GM23338 (cell line): ENCODE measurements around the gene BCAS1.

ENCODE experiments used
- CREB1 ChIP-seq: fragments of 250-450 bp; sonication (Bioruptor Pico); IDR thresholded peaks from 2 replicates; pipeline ENCODE4 v1.5.0; 2020; ENCODE audit warnings: low read depth, mild to moderate bottlenecking, moderate library complexity
- EZH2 ChIP-seq: fragments of 200-600 bp; sonication (generic); IDR thresholded peaks from one replicate; pipeline ENCODE4 v1.8.0; 2017; ENCODE audit warnings: antibody characterized with exemption, mild to moderate bottlenecking, low read depth; ENCODE audit not compliant: unreplicated experiment
- EZH2phosphoT487 ChIP-seq: fragments of 200-600 bp; sonication (generic); IDR thresholded peaks from one replicate; pipeline ENCODE4 v1.8.1; 2018; ENCODE audit warnings: antibody characterized with exemption; ENCODE audit not compliant: unreplicated experiment
- JUNB ChIP-seq: IDR thresholded peaks from one replicate; pipeline ENCODE4 v1.6.1; 2016; ENCODE audit warnings: antibody characterized with exemption; ENCODE audit not compliant: unreplicated experiment
- NANOG ChIP-seq: IDR thresholded peaks from 2 replicates; pipeline ENCODE4 v1.6.1; 2016; ENCODE audit warnings: antibody characterized with exemption, borderline replicate concordance
- POLR2AphosphoS5 ChIP-seq: IDR thresholded peaks from 2 replicates; pipeline ENCODE4 v1.6.1; 2016; ENCODE audit warnings: antibody characterized with exemption, low read depth
- STAT1 ChIP-seq: IDR thresholded peaks from one replicate; pipeline ENCODE4 v1.6.1; 2016; ENCODE audit warnings: antibody characterized with exemption; ENCODE audit not compliant: unreplicated experiment
- ZNF114 ChIP-seq: fragments of 250-450 bp; sonication (Bioruptor Pico); IDR thresholded peaks from 2 replicates; pipeline ENCODE4 v1.5.0; 2020; ENCODE audit warnings: mild to moderate bottlenecking, moderate library complexity
- ZNF331 ChIP-seq: fragments of 250-450 bp; sonication (Bioruptor Pico); IDR thresholded peaks from 2 replicates; pipeline ENCODE4 v1.5.0; 2020; ENCODE audit warnings: low read depth, mild to moderate bottlenecking, moderate library complexity
- TF ChIP-seq, protein P1 (sequence below), 2 experiments: fragments of 200-600 bp in 1 of 2; sonication (generic) in 1 of 2; conservative IDR thresholded peaks; 2 replicates each; pipeline versions ENCODE4 v1.5.1 to v1.6.1; 2016 to 2017; ENCODE audit warnings: antibody characterized with exemption in 2 of 2, low read depth in 2 of 2, mild to moderate bottlenecking in 2 of 2, moderate library complexity in 1 of 2
- TF ChIP-seq, protein P2 (sequence below): IDR thresholded peaks from one replicate; pipeline ENCODE4 v1.6.1; 2018; ENCODE audit warnings: antibody characterized with exemption; ENCODE audit not compliant: unreplicated experiment
- TF ChIP-seq, protein P3 (sequence below): IDR thresholded peaks from 2 replicates; pipeline ENCODE4 v1.6.1; 2016; ENCODE audit warnings: antibody characterized with exemption
- TF ChIP-seq, protein P4 (sequence below): fragments of 250-450 bp; sonication (Bioruptor Pico); IDR thresholded peaks from 2 replicates; pipeline ENCODE4 v1.5.0; 2020; ENCODE audit warnings: mild to moderate bottlenecking, moderate library complexity

DNA sequence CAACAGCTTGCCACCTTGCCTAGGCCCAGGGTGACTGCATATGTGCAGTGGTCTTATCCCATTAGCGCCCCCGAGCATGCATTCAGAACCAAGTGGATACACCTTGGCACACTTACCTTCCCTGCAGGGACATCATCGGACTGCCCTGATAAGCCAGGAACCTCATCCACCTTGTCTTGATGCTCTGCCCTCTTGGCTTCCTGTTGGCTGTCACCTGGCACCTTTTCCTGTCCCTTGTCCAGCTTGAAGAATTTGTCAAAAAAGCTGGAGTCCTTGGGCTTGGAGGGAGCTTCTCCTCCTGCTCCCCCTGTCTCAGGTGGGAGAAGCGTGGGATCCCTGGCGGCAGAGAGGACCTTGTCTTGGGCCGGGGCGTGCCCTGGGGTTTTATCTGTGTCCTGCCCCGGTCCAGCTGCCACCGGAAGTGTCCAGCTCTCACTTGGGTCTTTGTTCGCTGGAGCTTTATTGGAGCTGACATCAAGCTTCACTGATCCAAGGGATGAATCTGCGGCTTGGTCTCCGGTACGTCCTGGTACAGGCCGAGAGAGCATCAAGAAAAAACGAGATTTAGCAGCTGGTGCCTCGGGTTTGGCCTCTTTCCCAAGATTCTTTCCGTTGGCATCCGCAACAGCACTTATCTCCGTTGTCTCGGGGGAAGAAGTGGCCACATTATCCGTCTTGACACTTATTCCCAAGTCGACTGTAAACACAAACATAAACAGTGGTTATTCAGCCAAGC, 42.0 kb downstream of the BCAS1 start:
- TF ChIP-seq, protein P1, sequence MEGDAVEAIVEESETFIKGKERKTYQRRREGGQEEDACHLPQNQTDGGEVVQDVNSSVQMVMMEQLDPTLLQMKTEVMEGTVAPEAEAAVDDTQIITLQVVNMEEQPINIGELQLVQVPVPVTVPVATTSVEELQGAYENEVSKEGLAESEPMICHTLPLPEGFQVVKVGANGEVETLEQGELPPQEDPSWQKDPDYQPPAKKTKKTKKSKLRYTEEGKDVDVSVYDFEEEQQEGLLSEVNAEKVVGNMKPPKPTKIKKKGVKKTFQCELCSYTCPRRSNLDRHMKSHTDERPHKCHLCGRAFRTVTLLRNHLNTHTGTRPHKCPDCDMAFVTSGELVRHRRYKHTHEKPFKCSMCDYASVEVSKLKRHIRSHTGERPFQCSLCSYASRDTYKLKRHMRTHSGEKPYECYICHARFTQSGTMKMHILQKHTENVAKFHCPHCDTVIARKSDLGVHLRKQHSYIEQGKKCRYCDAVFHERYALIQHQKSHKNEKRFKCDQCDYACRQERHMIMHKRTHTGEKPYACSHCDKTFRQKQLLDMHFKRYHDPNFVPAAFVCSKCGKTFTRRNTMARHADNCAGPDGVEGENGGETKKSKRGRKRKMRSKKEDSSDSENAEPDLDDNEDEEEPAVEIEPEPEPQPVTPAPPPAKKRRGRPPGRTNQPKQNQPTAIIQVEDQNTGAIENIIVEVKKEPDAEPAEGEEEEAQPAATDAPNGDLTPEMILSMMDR (conservative IDR thresholded peaks at IDR 0.05; ENCODE audit: low read depth in 2 of 2): no peak
- TF ChIP-seq POLR2AphosphoS5 (no peak), EZH2 (no peak), CREB1 (no peak), EZH2phosphoT487 (no peak), STAT1 (no peak), JUNB (no peak), ZNF331 (no peak), ZNF114 (CRISPR knock-in tag) (no peak), NANOG (no peak)
- TF ChIP-seq, protein P2, sequence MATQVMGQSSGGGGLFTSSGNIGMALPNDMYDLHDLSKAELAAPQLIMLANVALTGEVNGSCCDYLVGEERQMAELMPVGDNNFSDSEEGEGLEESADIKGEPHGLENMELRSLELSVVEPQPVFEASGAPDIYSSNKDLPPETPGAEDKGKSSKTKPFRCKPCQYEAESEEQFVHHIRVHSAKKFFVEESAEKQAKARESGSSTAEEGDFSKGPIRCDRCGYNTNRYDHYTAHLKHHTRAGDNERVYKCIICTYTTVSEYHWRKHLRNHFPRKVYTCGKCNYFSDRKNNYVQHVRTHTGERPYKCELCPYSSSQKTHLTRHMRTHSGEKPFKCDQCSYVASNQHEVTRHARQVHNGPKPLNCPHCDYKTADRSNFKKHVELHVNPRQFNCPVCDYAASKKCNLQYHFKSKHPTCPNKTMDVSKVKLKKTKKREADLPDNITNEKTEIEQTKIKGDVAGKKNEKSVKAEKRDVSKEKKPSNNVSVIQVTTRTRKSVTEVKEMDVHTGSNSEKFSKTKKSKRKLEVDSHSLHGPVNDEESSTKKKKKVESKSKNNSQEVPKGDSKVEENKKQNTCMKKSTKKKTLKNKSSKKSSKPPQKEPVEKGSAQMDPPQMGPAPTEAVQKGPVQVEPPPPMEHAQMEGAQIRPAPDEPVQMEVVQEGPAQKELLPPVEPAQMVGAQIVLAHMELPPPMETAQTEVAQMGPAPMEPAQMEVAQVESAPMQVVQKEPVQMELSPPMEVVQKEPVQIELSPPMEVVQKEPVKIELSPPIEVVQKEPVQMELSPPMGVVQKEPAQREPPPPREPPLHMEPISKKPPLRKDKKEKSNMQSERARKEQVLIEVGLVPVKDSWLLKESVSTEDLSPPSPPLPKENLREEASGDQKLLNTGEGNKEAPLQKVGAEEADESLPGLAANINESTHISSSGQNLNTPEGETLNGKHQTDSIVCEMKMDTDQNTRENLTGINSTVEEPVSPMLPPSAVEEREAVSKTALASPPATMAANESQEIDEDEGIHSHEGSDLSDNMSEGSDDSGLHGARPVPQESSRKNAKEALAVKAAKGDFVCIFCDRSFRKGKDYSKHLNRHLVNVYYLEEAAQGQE: no peak
- TF ChIP-seq, protein P3, sequence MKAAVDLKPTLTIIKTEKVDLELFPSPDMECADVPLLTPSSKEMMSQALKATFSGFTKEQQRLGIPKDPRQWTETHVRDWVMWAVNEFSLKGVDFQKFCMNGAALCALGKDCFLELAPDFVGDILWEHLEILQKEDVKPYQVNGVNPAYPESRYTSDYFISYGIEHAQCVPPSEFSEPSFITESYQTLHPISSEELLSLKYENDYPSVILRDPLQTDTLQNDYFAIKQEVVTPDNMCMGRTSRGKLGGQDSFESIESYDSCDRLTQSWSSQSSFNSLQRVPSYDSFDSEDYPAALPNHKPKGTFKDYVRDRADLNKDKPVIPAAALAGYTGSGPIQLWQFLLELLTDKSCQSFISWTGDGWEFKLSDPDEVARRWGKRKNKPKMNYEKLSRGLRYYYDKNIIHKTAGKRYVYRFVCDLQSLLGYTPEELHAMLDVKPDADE: no peak
- TF ChIP-seq, protein P4, sequence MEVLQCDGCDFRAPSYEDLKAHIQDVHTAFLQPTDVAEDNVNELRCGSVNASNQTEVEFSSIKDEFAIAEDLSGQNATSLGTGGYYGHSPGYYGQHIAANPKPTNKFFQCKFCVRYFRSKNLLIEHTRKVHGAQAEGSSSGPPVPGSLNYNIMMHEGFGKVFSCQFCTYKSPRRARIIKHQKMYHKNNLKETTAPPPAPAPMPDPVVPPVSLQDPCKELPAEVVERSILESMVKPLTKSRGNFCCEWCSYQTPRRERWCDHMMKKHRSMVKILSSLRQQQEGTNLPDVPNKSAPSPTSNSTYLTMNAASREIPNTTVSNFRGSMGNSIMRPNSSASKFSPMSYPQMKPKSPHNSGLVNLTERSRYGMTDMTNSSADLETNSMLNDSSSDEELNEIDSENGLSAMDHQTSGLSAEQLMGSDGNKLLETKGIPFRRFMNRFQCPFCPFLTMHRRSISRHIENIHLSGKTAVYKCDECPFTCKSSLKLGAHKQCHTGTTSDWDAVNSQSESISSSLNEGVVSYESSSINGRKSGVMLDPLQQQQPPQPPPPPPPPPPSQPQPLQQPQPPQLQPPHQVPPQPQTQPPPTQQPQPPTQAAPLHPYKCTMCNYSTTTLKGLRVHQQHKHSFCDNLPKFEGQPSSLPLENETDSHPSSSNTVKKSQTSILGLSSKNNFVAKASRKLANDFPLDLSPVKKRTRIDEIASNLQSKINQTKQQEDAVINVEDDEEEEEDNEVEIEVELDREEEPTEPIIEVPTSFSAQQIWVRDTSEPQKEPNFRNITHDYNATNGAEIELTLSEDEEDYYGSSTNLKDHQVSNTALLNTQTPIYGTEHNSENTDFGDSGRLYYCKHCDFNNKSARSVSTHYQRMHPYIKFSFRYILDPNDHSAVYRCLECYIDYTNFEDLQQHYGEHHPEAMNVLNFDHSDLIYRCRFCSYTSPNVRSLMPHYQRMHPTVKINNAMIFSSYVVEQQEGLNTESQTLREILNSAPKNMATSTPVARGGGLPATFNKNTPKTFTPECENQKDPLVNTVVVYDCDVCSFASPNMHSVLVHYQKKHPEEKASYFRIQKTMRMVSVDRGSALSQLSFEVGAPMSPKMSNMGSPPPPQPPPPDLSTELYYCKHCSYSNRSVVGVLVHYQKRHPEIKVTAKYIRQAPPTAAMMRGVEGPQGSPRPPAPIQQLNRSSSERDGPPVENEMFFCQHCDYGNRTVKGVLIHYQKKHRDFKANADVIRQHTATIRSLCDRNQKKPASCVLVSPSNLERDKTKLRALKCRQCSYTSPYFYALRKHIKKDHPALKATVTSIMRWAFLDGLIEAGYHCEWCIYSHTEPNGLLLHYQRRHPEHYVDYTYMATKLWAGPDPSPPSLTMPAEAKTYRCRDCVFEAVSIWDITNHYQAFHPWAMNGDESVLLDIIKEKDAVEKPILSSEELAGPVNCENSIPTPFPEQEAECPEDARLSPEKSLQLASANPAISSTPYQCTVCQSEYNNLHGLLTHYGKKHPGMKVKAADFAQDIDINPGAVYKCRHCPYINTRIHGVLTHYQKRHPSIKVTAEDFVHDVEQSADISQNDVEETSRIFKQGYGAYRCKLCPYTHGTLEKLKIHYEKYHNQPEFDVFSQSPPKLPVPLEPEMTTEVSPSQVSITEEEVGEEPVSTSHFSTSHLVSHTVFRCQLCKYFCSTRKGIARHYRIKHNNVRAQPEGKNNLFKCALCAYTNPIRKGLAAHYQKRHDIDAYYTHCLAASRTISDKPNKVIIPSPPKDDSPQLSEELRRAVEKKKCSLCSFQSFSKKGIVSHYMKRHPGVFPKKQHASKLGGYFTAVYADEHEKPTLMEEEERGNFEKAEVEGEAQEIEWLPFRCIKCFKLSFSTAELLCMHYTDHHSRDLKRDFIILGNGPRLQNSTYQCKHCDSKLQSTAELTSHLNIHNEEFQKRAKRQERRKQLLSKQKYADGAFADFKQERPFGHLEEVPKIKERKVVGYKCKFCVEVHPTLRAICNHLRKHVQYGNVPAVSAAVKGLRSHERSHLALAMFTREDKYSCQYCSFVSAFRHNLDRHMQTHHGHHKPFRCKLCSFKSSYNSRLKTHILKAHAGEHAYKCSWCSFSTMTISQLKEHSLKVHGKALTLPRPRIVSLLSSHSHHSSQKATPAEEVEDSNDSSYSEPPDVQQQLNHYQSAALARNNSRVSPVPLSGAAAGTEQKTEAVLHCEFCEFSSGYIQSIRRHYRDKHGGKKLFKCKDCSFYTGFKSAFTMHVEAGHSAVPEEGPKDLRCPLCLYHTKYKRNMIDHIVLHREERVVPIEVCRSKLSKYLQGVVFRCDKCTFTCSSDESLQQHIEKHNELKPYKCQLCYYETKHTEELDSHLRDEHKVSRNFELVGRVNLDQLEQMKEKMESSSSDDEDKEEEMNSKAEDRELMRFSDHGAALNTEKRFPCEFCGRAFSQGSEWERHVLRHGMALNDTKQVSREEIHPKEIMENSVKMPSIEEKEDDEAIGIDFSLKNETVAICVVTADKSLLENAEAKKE (CRISPR knock-in tag): no peak
